Ishikawa (cell line): ENCODE data around the gene PTCH2.

Experiments
- CEBPB ChIP-seq: IDR thresholded peaks from 2 replicates; pipeline ENCODE4 v1.6.1; 2012
- CREB1 ChIP-seq: IDR thresholded peaks from 2 replicates; pipeline ENCODE4 v1.6.1; 2012; ENCODE audit warnings: low read depth
- EGR1 ChIP-seq: IDR thresholded peaks from 2 replicates; pipeline ENCODE4 v1.6.1; 2012
- EP300 ChIP-seq: IDR thresholded peaks from 2 replicates; pipeline ENCODE4 v1.6.1; 2012; ENCODE audit warnings: borderline replicate concordance
- FOXM1 ChIP-seq: IDR thresholded peaks from 2 replicates; pipeline ENCODE4 v1.6.1; 2012; ENCODE audit warnings: low read depth, borderline replicate concordance
- MAX ChIP-seq: IDR thresholded peaks from 2 replicates; pipeline ENCODE4 v1.6.1; 2012
- NFIC ChIP-seq: IDR thresholded peaks from 2 replicates; pipeline ENCODE4 v1.6.1; 2012
- RAD21 ChIP-seq: IDR thresholded peaks from 2 replicates; pipeline ENCODE4 v1.6.1; 2012; ENCODE audit warnings: low read depth
- REST ChIP-seq: IDR thresholded peaks from 2 replicates; pipeline ENCODE4 v1.6.1; 2012; ENCODE audit warnings: low read depth, mild to moderate bottlenecking
- TAF1 ChIP-seq: IDR thresholded peaks from 2 replicates; pipeline ENCODE4 v1.6.1; 2012; ENCODE audit warnings: low read depth, mild to moderate bottlenecking
- TCF12 ChIP-seq: IDR thresholded peaks from 2 replicates; pipeline ENCODE4 v1.6.1; 2012; ENCODE audit warnings: low read depth
- TEAD4 ChIP-seq: IDR thresholded peaks from 2 replicates; pipeline ENCODE4 v1.6.1; 2012
- USF1 ChIP-seq: IDR thresholded peaks from 2 replicates; pipeline ENCODE4 v1.6.1; 2012
- YY1 ChIP-seq: IDR thresholded peaks from 2 replicates; pipeline ENCODE4 v1.6.1; 2012; ENCODE audit warnings: low read depth
- ZBTB7A ChIP-seq: IDR thresholded peaks from 2 replicates; pipeline ENCODE4 v1.6.1; 2012; ENCODE audit warnings: low read depth

The PTCH2 gene

DNA sequence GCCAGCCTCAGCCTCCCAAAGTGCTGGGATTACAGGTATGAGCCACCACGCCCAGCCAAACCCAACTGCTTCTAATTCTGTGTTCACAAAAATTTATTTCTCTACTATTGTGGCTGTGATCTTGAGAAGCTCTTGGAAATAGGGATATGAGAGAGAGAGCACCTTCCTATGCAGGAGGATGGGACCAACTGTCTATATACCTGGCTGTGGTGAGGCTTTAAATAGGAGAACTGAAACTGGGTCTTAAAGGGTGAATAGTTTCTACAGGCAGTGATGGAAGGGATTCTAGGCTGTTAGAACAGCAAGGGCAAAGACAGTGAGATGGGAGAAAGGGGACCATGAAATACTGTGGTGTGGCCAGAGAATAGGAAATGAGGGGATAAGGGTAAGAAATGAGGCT, 8.3 kb upstream of the PTCH2 start:
- TF ChIP-seq TAF1 (no peak), CREB1 (no peak), EGR1 (no peak), REST (no peak), USF1 (no peak), TCF12 (no peak), YY1 (no peak), NFIC (no peak), MAX (no peak), CEBPB (no peak), RAD21 (no peak), ZBTB7A (no peak), EP300 (no peak), TEAD4 (no peak), FOXM1 (no peak)

GRCh38 chr1:44849575-44850132, 6.6 kb upstream of the PTCH2 start:
- no peak for TF ChIP-seq USF1
- TF ChIP-seq TEAD4, result no peak
- TF ChIP-seq ZBTB7A, result no peak
- TF ChIP-seq FOXM1, result no peak
- TF ChIP-seq REST, result no peak
- no peak for TF ChIP-seq RAD21
- no peak for TF ChIP-seq TCF12
- no peak for TF ChIP-seq CEBPB

DNA sequence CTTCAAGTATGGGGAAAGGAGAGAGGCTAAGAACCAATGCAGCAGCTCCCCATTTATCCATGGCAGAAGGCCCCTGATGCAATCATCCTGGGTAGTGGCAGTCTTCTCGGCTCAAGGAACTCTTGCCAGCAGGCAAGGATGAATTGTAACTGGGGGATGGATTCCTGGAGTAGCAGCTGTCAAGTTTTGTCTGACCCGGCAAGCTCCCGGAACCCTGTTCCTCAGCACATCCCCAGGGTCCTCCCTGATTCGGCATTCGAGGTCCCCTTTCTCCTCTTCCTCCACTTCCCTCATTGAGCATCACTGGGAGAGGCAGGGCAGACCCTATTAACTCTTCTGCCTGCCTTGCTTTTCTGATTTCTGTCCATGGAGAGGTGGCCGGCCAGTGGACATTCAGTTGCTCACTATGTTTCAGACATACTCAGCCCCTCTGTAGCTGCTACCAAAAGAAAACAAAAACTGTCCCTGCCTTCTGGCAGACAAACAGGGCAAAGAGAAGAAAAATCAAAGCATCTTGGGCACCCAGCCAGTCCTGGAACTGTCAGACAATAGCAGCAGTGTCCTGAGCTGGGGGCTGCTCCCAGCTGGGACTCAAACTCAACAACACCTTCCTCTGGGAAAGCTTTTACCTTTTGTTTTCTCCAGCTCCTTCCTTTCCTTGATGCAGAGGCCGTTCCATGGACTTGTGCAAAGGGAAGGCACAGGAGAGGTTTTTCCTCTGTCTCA, 5.6 kb upstream of the PTCH2 start:
- no peak for TF ChIP-seq CEBPB

- TF ChIP-seq EGR1 (no peak), CEBPB (no peak), YY1 (no peak), TCF12 (no peak), FOXM1 (no peak), CREB1 (no peak), TEAD4 (no peak), MAX (no peak), REST (no peak), ZBTB7A (no peak), RAD21 (no peak), EP300 (no peak), NFIC (no peak), USF1 (no peak), TAF1 (no peak)
These were observed 4.8 kb upstream of the PTCH2 start for GRCh38 chr1:44847845-44848244.
